HG02798 (cell line): ENCODE results near the gene CCDC194.

Experiments used
- ATAC-seq: cut with Tn5 transposase; IDR thresholded peaks from one replicate; pipeline ENCODE4 v1.9.1; 2021; ENCODE audit warnings: mild to moderate bottlenecking; ENCODE audit not compliant: unreplicated experiment, poor library complexity

CCDC194 gene

DNA sequence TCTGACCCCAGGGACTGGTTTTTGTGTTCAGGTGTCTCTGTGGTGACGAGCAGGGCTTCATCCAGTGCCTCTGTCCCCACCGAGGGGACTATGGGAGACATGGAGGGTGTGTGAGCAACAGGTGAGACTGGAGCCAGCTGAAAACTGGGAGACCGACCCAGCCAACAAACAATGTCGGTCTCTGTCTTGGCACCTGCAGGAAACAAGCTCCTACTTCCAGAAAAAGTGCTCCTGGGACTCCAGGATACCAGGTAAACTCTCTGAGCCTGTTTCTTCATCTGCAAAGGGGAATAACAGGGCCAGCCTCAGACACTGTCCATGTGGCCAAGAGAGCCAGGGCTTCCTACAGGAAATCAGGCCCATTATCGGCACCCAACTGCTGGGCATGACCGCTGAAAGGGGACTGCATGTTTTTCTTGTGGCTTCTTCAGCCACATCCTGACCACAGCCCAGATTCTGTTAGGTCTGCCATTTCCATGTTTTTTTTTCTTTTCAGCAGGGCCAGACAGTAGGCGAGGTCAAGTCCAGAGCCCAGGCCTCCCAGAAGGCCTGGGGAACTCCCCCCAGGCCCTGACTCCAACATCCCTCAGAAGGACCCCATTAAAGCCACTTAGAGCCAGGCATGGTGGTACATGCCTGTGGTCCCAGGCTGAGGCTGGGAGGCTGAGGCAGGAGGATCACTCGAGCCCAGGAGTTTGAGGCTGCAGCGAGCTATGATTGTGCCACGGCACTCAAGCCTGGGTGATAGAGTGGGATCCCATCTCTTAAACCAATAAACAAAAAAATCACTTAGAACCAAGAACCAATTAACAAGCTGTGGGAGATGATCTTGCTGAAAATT is 12.3 kb upstream of the CCDC194 start:
- no peak for ATAC-seq

DNA sequence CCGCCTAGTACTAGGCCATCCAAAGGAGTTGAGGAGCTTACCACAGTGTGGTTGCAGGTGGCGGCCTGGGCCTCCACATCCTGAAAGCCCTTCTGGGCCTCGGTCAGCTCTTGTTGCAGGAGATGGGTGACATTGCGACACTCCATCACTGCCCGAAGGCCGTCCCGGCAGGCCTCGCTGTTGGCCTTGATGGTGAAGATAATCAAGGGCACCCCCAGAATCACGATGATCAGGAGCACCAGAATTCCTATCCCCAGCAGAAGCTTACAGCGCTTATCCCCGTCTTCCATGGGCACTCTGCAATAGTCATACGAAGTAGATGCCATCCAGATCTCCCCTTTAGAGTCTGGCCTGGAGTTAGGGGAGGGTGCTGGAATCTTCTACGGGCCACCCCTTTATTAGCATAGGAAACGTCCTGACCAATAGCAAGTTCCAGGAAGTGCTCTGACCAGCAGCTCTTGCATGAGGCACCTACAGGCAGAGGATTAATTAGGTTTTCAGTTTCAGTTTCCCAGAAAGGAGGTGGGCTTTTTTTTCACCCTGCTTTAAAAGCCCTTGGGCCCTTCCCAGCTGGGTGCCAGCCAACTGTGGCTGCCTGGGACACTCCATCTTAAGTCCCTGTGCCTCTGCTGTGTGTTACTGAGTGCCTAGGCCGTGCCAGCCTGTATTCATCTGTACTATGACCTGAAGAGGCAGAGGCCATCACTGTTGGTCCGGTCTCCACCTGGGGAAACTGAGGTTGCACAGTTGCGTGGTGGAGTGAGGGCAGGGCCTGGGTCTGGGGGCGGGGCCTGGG is 11.5 kb upstream of the CCDC194 start, which contains the start of gene BST2:
Gene BST2, minus strand, starts transcription at position 381 of the 796 bp plus-strand sequence. Its CDS starts 55 bp downstream, at position 326.
- peak; percentile 85 for ATAC-seq

DNA sequence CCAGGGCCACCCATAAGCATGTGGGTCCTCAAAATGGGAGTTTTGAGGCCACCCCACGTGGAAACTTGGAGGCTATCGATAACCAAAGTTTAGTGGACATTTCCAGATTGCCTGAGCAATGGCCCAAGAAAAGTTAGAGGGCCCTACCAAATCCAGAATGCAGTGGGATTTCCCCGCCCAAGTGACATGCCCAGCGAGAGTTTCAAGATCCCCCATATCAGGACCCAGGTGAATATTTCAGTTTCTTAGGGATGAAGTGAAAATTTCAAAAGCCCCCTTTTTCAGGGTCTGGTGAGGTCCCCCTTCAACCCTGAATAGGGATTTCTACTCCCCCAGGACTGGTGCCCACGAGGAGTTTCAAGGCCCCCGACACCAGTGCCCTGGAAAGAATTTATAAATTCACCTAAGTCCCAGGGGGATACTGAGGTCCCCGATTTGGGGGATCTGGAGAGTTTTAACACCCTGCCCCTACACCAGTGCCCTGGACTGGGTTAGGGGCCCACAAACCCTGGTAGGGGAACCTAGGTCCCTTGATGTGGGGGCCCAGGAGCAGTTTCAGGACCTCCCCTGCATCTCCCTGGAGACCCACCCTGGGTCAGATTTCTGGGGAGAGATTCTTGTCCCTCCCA is 10.7 kb upstream of the CCDC194 start:
- peak; percentile 1 for ATAC-seq

DNA sequence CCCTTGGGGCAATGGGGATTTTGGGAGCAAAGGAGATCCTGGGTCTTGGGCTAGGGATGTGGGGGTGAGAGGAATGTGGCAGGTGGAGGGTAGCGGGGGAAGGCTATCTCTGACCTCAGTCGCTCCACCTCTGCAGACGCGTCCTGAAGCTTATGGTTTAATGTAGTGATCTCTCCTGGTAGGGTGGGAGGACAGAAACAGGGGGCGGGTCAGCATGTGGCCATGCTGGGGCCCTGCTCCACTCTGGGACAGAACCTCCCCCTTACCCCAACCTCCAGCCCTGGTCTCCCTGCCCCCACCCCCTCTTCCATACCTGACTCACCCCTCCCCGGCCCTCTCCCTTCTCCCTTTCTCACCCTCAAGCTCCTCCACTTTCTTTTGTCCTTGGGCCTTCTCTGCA is 10.0 kb upstream of the CCDC194 start:
- no peak for ATAC-seq

DNA sequence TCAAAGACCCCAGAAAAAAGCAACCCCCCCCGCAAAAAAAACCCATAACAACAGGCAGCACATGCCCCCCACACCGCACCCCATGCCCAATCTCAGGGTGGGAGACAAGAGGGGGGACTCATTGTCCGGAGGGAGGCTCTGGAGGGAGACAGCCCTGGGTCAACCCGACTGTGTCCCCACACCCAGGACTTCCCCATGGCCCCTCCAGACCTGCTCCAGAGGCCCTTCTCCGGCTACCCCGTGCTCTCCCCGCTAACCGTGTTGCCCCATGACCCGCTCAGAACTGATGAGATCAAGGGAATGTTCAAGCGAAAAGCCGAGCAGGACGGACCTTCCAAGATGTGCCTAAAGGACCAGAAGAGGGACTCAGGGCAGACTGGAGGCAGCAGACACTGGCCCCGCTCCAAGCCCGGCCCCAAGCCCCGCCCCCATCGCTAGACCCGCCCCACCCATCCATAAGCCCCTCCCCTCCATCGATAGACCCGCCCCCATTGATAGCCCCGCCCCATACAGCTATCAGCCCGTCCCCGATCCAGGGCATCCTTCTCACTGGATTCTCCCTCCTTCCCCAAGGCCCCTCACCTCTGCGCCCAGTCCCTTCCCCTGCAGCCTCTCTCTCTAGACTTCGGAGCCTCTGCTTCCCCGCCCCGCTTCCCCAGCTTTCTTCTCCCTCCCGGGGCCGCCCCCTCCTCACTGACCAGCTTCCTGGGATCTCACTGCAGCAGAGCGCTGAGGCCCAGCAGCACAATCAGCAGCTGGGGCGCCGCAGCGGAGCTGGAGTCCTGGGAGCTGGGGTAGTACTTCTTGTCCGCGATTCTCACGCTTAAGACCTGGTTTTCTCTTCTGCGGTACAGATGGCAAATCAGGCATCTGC is 9.2 kb upstream of the CCDC194 start:
- ATAC-seq, result no peak

DNA sequence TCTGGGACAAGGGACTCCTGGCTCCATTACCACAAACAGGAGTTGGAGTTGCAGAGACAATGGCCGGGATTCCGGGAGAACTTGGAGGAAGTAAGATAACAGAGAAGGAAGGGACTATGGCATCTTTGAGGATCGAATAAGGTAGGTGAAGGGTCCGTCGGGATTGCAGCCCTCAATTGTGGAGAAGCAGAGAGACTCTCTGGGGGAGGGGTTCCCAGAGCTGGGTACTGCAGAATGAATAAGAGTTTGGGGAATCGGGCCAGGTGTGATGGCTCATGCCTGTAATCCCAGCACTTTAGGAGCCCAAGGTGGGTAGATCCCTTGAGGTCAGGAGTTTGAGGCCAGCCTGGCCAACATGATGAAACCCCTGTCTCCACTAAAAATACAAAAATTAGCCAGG is 7.6 kb upstream of the CCDC194 start:
- ATAC-seq, result no peak

DNA sequence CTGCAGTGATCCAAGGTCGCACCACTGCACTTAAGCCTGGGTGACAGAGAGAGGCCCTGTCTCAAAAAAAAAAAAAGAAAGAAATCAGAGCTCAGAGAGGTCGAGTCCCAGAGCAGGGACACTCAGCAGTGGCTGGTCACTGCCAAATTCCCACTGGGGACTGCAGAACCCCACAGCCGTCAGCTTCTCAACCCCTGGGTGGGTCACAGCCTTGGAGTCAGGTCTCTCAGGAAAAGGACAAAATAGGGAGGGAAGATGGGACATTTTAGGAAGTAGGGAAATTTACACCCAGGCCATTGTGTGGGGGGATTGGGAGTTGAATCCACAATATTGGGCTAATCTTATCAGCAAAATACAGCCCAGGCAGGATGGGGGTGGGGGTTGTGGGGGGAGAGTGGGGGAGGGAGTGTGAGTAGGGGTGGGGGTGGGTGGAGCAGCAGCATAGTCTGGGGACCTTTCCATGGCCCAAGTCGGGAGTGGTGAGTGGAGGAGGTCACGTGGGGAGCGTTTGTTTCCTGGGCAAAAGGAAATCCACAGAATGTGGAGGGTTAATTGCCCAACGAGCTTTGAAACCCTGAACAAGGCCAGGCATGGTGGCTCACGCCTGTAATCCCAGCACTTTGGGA is 5.0 kb upstream of the CCDC194 start:
- no peak for ATAC-seq

DNA sequence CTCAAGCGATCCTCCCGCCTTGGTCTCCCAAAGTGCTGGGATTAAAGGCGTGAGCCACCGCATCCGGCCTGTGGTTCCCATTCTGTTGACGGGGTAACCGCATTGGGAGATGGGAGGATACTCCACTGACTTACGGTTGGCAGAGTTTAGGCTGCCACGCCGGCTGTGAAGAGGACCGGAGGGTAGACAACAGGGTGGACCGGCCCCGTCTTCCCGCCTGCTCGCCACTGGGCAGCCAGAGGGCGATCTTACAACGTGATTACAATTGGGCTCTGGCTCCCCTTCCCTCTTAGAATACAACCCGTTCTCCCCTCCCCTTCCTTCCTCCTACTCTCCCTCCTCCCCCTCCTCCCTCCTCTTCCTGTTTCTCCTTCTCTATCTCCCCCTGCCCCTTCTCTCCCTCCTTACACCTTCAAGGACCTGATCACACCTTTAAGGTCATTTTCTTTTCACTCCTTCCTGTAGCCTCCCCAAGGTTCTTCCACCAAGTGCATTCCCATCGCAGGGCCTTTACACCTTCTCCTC is 957 bp upstream of the CCDC194 start:
- ATAC-seq, result no peak

DNA sequence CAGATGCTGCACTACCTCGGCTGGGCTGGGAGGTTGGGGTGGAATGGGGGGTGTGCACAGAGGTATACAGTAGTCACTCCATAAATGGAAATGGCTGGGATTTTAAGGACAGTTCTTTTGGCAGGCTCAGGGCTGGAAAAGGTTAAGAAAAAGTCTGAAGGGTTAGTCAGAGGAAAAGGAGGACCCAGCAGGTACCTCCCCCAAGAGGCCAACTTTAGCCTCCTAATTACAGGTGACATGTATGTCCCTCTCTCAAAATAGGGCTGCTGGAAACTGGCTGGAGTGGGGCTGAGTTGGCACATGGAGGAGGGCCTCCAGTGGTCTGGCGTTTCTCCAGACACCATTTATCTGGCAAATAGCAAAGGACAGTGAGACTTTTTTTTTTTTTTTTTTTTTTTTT is 994 bp downstream of the CCDC194 start:
- ATAC-seq, result no peak

DNA sequence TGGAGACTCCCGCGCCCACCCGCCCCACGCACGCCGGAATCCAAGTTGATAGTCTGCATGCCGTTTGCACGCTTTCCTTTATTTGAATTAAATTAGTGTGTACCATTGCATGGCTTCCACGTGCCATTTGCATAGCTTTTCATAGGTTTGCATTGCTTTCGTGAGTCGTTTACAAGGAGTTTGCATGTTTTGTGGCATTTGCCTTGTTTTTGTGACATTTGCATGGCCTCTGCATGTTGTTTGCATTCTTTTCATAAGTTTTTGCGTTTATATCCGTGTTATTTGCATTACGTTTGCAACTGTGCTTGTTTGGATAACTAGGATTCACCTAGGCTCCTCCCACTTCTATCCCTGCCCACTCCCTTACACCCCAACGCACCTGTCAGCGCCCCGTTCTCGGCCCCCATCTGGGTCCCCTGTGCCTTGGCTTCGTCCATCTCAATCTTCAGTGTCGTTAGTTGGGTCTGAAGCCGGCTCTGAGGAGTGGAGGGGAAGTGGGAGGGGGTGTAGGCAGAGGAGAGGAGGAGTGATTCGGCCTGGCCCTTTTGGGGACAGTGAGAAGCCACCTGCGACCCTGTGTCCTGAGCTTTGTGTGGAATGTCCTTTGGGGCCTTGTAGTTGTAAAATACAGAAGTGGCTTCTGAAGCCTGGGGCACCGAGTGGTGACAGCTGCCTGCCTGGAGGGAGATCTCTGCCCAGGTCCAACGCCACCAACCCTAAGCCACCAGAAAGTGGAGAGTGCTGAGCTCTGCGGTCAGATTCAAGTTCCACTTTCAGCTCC is 2.4 kb downstream of the CCDC194 start:
- ATAC-seq, result no peak

DNA sequence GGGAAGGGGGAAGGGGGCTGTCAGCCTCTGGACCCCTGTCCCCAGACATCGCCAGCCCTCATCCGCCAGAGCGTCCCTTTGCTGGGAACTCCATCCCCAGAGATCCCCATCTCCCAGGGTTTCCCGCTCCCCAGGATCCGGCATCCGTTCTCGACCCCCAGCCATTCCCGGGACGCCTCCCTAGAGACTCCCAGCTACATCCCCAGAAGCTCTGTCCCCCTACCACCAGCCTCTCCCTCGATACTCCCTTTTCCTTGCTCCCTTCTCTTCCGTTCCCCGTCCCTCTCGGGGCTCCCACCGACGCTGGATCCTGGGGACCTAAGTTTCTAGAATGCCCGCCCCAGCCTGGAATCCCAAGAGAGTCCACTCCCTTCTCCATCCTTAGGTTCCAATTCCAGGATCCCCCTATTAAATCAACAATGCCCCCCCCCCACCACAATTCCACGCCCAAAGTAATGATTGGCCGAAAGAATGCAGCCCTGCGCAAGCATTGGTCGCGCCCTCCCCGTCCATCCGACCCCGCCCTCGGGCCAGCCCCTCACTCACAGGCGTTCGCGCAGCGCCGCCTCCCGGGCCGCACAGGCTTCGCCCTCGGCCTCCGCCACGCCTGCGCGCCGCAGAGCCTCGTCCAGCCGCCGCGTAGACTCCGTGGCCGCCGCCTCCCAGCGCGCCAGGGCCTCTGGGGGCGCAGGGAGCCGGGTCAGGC is 3.2 kb downstream of the CCDC194 start:
- peak; percentile 95 for ATAC-seq

DNA sequence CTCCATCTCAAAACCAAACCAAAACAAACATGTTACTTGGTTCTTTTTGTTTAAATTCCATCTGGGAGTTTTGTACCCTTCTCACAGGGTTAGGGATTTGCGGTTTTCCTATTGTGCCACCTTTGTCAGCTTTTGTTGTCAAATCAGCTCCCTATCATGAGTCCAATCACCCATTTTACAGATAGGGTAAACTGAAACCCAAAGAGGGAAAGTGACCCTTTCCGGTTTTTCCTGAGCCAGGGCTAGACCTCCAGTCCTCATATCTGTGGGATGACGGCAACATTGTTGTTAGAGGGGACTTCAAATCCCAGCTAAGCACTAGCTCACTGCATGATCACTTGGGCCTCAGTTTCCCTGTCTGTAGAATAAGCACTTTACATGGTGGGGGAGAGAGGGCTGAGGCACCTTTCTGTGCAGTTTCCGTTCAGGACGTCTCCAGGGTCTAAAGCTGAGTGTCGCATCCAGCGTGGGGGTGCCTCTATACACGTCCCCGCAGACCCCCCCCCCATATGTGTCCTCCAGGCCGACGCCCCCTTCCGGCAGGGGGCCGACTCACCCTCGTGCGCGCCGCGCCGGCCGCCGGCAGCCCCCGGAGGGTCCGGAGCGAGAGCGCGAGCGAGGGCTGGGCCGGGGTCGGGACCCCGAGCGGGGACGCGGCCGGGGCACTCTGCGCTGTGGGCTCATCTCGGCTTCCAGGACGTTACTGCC is 3.9 kb downstream of the CCDC194 start:
- no peak for ATAC-seq

DNA sequence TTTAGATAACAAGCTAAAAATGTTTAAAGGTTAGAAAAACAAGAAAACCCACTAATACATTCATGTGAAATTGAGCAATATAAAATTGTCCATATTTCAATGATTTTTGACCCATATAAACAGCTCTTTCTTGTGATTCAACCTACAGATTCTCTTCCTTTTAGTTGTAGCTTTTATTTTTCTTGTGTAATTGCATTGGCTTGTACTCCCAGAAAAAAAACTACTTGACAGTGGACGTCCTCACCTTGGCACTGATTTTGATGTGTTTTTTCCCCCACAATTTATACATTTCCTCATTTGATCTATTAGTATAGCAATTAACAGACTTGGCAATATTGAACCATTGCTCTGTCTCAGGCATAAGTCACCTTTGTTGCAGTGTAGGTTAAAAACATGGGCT is 4.7 kb downstream of the CCDC194 start:
- no peak for ATAC-seq

DNA sequence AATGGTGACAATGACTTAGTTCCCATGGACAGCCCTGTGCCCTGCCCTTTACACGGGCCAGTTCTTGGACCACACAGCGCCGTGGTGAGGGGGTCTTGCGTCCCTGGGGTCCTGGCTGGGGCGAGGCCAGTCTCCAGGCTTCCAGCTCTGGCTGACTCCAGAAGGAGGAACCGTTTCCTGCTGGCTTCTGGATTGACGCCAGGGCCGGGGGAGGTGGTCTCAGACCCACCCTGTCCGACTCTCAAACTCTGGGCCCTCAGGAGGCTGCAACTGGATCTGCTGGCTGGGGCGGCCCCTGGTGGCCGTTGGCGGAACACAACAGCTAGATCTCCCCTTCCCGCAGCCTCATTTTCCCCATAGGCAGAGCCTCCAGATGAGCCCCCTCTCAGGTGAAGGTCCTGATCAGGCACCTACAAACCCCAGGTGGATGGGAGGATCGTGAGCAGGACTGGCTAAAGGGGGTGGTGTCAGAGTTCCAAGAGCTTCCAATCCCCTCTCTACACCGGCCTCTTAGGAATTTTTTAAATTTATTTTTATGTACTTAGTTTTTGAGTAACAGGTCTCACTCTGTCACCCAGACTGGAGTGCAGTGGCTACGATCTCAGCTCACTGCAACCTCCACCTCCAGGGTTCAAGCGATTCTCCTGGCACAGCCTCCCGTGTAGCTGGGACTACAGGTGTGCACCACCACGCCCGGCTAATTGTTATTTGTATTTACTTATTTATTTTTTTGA is 8.0 kb downstream of the CCDC194 start:
- ATAC-seq, result no peak

DNA sequence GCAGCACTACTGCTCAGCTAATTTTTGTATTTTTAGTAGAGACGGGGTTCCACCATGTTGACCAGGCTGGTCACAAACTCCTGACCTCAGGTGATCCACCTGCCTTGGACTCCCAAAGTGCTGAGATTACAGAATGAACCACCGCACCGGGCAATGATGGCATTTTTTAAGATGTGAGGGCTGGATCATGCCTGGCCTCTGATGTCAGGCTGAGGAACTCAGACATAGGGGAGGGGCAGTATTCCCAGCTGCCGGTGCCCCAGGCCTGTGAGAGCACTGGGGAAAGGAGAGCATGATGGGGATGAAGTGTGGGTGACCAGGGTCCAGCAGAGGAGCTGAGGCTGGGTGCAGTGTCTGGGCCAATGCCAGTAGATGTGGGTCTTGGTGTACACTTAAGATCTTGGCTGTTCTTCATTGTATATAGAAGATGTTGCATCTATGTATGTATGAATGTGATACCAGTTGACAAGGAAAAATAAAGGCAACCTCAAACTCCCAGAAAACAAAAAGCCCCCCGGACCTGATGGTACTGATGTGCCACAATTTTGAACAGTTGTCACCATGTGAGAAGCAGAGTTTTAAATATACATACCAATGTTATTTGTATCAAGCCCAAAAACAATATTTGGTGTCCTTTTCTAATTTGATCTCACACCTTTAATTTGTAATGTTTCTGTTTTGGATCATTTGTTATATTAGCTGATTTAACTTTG is 13.4 kb downstream of the CCDC194 start:
- no peak for ATAC-seq

DNA sequence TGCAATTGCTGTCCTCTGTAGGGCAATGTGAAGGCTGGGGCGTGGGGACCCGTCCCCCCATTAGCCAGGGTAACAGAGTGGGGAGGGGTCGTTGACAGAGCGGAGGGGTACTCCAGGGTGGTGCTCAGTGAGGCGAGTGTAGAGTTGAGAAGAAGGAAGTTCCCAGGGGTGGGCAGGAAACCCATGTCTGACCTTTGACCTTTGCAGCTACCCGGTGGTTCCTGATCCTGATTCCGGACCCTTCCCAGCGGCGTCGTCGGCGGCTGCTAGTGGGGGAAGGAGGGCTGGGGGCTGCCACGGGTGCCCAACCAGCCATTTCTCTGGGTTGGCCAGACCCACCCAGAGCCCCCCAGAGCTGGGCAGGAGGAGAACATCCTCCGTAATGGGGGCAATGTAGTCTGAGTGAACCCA is 14.8 kb downstream of the CCDC194 start:
- ATAC-seq, result no peak
